PFSK-1 (cell line): ENCODE data around the gene CXCL1.

Experiments
- POLR2AphosphoS5 ChIP-seq: IDR thresholded peaks from 2 replicates; pipeline ENCODE4 v1.6.1; 2012; ENCODE audit warnings: low read depth, mild to moderate bottlenecking, control low read depth, low read length, moderate library complexity
- SIN3A ChIP-seq: IDR thresholded peaks from 2 replicates; pipeline ENCODE4 v1.6.1; 2012; ENCODE audit warnings: mild to moderate bottlenecking, low read length, moderate library complexity, borderline replicate concordance; ENCODE audit not compliant: insufficient read depth
- TAF1 ChIP-seq: IDR thresholded peaks from 2 replicates; pipeline ENCODE4 v1.6.1; 2012; ENCODE audit warnings: low read length, control low read depth, borderline replicate concordance; ENCODE audit not compliant: insufficient read depth

GRCh38 chr4:73865431-73866096 lies 3.6 kb upstream of the CXCL1 start:
- TF ChIP-seq POLR2AphosphoS5 (no peak), SIN3A (no peak), TAF1 (no peak)
